GM18858 (cell line): Measurements from ENCODE around the gene GP1BA.

Experiments used
- ATAC-seq: cut with Tn5 transposase; IDR thresholded peaks from one replicate; pipeline ENCODE4 v1.9.1; 2021; ENCODE audit not compliant: unreplicated experiment

The GP1BA gene

GRCh38 chr17:4971826-4972225 lies 39.7 kb downstream of the GP1BA start:
- no peak for ATAC-seq

- ATAC-seq, result no peak
Observed at GRCh38 chr17:4972322-4972721, 40.2 kb downstream of the GP1BA start.

GRCh38 chr17:4972752-4973151 lies 40.7 kb downstream of the GP1BA start:
- no peak for ATAC-seq

GRCh38 chr17:4973256-4974114 lies 41.4 kb downstream of the GP1BA start:
- no peak for ATAC-seq

GRCh38 chr17:4974115-4974670 lies 42.1 kb downstream of the GP1BA start:
- ATAC-seq, result no peak

- no peak for ATAC-seq
Observed at GRCh38 chr17:4978726-4979125, 46.6 kb downstream of the GP1BA start.

GRCh38 chr17:4980644-4981216 lies 48.7 kb downstream of the GP1BA start:
- ATAC-seq, result no peak

GRCh38 chr17:4982305-4982704 lies 50.2 kb downstream of the GP1BA start:
- no peak for ATAC-seq
